Suppressor macrophage treated with lipopolysaccharide for 4 hours (primary cell): ENCODE results near the gene CACNA1I.

Experiments used
- DNase-seq: peaks from one replicate; pipeline ENCODE4 v3.0.0-alpha.2; 2020

The CACNA1I gene

DNA sequence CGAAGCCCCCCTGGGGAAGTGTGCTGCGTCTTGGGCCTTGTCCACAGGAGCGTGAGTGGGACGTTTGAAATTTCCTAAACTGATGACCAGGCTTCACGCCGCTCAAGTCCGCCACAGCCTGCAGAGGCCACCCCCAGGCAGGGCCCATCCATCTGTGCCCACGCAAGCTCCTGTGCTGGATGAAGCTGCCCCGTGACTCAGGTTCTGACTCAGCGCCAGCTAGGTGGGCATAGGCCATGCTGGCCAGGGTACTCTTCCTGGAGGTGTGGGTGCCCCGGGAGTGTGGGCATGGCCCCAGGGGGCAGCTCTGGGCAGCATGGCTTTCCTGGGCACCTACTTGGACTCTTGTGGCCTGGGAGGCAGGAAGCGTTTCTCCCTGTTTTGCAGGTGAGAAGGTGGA, 134.8 kb downstream of the CACNA1I start:
- no peak for DNase-seq

DNA sequence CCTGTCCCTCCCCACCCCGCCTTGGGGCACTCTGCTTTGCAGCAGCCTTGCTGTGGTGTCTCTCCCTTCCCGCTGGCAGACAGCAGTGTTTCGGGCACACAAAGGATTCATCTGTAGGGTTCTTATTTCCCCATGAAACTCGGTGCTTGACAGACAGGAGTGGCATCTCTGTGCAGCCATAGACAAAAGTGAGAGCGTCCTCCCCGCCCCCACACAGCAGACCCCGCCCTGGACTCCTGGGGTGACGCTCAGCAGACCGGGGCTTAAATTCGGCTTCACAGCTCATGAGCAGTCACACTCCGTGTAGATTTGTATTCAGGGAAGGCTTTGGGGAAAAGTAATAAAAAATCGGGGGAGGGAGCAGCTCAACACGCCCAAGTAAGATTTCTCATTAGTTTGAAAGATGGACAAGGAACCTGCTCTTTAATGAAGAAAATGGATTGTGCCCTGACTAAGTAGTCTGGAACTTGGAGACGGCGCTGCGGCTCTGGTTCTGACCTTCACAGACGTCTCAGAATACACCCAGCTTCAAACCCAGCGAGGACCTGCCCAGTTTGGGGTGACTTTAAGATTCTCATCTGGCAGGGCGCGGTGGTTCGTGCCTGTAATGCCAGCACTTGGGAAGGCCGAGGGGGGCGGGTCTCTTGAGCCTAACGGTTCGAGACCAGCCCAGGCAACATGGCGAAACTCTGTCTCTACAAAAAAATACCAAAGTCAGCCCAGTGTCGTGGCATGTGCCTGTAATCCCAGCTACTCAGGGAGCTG, 136.0 kb downstream of the CACNA1I start:
- no peak for DNase-seq

DNA sequence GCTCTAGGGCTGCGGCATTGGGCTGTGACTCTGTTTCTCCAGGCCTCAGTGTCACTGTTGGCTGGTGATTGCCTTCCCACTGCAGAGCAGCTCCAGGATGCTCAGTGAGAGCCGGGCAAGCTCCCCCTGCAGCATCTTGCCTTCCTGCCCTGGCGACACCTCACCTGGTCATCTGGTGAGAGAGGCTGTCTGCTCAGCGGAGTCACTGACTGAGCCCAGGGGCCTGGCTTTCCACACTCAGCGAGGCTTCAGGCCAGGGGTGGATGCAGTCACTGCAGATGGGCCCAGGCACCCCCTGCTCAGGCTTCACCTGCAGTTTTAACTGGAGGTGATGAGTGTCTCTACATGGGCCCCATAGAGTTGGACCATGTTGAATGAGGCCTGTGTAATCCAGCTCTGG, 136.8 kb downstream of the CACNA1I start:
- no peak for DNase-seq

DNA sequence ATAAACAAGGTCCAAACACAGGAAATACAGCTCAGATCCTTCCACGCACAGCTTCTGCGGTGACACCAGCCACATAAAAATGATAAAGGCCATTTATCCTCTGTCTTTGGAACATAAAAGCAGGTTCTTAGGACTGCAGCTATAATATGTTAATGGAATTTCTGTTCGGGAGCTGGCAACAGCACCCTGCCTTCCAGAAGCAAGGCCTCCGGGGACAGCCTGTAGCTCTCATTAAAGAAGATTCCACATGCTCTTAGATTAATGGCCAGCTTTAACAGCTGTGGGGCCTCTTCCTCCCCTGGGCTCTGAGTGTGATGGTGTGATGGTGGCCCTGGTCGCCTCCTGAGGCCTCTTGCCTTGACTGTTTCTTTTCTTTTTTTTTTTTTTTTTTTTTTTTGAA, 137.3 kb downstream of the CACNA1I start:
- DNase-seq = no peak

DNA sequence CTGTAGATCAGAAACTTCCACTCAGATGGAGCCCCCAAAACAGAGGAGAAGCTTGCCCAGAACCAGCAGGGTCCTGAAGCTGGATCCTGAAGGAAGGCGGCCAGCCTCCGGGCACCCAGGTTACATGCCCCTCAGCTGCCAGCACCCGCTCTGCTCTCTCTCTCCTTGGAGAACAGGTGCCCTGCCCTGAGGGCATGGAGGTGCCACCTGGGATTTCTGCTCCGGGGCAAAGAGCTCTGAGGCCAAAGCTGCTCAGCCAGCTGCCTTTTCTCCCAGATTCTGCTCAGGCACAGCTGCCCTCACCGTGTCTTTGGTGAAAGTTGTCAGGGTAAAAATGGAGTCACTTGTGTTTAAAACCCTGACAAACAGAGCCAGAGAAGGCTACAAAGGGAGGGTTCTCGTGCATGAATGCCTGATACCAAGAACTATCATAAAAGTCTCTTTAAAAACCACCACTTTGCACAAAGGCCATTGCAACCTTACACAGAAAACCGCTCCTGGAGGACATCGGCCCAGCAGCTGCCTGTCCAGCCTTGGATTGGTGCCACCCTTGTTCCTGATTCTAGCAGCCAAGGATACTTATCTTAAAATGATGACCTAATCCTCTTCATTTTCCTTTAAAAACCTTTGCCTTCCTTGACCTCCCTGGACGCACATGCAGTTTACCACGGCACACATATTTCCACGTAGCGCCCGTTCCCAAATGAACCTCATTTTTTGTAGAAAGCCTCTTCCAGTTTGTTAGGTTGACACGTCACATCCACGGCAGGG, 140.0 kb downstream of the CACNA1I start:
- no peak for DNase-seq

DNA sequence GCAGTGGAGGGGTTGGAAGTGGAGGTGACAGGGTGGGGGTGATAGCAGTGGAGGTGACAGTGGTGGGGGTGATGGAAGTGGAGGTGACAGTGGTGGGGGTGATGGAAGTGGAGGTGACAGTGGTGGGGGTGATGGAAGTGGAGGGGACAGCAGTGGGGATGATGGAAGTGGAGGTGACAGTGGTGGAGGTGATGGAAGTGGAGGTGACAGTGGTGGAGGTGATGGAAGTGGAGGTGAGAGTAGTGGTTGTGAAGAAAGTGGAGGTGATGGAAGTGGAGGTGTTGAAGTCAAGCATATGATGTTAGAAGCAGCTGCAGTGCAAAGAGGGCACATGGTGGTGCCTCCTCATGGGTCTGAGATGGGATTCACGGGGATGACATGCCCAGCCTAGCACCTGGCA, 141.5 kb downstream of the CACNA1I start:
- no peak for DNase-seq

GRCh38 chr22:39712751-39713525, 142.4 kb downstream of the CACNA1I start:
- DNase-seq = no peak

DNA sequence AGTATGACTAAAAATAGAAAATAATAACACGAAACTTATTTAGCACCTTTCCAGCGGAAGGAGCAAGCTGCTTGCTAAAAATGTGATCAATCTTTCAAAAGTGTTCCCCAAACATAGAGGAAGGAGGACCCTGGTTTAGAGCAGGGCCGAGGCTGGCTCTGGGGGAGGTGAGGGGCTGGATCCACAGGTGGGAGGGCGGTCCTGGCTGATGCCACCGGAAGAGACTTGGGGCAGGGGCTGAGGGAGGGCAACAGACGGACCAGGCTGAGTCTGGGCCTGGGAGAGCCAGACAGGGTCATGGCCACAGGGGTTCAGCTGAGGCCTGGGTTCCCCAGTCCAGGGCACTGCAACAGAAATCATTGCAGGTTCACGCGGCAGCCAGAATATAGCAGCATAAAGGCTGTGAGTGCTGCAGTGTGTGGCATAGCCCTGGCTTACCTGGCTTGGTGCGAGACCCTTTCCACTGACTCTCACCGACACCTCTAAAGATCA, 143.3 kb downstream of the CACNA1I start:
- DNase-seq = no peak

- no peak for DNase-seq
These were observed 143.8 kb downstream of the CACNA1I start for GRCh38 chr22:39714321-39714720.

GRCh38 chr22:39715778-39716495, 145.4 kb downstream of the CACNA1I start:
- no peak for DNase-seq

- DNase-seq = no peak
These were observed 146.0 kb downstream of the CACNA1I start for GRCh38 chr22:39716534-39716933.

GRCh38 chr22:39717099-39717498, 146.5 kb downstream of the CACNA1I start:
- DNase-seq = no peak

DNA sequence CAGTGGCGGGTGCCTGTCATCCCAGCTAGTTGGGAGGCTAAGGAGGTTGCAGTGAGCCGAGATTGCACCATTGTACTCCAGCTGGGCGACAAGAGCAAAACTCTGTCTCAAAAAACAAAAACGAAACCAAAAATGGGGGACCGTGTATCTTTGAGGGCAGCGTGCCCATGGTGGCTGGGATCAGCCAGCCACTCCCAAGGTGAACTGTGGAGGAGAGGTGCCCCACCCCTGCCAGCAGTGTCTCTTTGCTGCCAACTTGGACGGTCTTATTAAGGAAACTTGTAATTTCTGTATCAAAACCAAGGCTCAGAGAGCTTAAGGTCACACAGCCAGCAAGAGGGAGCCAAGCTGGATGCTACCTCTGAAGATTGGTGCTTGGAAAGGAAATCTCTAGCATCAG, 147.7 kb downstream of the CACNA1I start:
- DNase-seq = no peak

DNA sequence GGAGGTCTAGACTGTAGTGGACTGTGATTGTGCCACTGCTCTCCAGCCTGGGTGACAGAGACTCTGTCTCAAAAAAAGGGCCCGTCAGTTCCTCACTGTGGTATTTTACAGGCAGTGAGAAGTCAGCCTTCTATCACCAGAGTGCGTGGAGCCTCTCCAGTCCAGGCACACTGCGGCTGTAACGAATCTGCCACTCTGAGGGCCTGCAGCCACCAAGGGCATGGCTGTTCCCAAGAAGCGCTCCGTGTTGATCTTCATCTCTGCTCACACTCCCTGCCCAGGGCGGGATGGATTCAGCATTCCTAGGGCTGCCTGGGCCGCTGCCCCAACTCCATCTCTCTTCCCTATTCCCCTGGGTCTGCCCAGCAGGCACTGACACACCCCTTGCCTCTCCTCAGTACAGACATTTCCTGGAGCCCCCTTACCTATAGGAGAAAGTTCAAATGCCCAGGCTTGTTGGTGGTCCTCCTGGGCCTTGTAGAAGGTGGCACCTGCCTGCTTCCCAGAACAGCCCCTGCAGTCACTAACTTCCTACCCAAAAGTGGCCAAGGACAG, 148.4 kb downstream of the CACNA1I start:
- no peak for DNase-seq

GRCh38 chr22:39719559-39720450, 149.3 kb downstream of the CACNA1I start:
- no peak for DNase-seq

DNA sequence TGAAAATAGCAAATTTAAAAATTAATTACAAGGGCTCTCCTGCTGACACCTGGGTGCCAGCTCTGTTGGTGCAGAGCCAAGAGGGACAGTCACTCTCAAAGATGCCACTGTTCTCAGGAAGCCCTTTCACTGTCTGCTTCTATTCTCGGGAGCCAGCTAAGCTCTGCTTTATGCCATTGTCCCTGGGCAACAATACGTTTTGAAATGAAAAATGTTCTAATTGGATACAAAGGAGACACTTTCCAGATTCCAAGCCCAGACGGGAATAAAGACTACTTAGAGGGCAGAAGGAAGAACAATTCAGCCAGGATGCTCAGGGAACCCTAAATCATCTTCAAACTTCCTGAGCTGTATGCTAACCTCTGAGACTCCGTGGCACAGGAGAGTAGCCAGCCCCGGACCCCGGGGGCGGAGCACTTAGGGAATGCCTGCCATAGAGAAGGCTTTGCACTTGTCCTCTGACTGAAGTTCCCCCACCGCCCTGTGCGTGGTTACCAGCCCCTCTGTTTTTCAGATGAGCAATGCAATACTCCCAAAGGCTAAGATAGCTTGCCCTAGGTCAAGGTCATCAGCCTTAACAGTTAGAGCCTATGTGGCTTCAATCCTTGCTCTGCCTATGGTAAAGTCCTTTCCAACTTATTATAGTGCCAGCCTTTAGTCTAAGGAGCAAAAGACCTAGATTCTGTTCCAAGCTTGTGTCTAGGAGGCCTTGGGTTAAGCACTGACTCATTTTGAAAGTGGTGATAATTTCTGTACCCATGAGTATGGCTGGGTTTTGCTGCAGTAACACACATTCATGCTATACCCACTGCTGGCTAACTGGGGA, 150.9 kb downstream of the CACNA1I start:
- DNase-seq = no peak

DNA sequence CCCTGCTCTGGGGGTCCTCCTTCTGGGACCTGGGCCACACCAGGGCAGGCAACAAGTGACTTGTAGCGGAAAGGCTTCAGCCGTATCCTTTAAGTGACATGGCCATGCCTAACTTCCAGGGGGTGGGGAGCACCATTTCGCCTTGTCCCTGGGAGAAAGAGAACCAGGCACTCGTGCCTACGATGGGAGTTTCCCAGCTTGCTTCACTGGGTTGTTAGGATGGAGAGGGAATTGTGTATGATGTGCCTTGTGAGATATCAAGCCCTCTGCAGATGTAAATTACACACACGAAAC, 151.4 kb downstream of the CACNA1I start:
- no peak for DNase-seq

DNA sequence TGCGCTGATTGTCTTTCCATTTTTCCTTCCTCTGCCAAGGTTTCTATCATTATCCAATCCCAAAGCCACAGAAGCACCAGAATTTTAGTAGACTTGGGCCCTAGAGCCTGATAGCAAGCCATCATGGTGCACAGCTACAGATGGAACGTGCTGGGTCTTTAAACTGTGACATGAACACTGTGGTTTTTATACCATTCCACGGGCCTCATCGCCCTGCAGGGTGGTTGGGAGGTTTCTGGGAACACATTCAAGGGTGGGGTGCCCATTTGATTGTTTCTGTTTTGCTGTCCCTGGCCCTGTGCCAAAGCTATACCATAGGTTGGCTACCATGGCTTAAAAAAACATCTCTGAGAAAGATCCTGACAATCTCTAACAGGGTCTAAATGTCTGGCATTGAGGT, 151.9 kb downstream of the CACNA1I start:
- DNase-seq = no peak

GRCh38 chr22:39723463-39723862, 152.9 kb downstream of the CACNA1I start:
- DNase-seq = no peak

DNA sequence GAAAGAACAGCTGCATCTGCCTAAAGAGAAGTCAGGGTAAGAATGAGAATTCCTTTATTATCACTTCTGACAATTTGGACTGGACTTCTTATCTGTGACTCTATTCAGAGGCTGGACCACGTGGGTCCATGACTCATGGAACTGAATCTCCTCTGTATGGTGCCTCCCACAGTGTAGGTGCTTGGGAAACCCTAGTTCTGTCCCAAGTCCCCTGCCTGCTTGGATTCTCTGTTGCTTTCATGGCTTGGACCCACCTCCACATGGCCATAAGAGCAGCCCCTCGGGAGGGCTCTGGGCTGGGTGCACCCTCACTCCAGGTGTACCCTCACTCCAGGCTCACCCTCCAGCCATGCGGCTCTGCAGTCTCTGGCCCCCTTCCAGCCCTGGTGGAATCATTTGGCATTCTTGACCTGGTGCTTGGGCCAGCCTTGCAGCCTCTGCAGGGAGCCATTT, 153.4 kb downstream of the CACNA1I start:
- no peak for DNase-seq

DNA sequence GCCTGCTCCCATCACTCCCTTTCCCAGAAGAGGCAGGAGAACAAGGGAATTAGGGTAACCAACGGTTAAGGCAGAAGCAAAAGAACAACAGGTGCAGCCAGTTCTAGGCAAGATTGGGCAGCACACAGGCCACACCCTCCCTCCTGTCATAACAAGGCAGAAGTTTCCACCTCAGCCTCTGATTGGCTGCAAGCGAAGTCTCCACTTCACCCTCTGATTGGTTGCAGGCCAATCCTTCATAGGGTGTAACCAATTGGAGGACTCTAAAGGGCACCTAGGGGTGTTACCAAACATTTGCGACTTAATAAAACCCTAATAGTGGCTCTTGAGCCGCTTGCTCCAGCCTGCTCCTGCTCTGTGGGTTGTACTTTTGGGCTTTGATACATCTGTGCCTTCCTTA, 153.8 kb downstream of the CACNA1I start:
- no peak for DNase-seq
